ENCODE measurements around the gene FASLG.
"Not testable (repeated sequence)": the region's sequence is repeated elsewhere in the genome, so short reads cannot be mapped to it uniquely, and the experiment has no call there.

FASLG gene

GRCh38 chr1:172658871-172659453, at the start of gene FASLG:
FASLG (plus strand) TSS chr1:172659103; CDS start chr1:172659202, 99 bp downstream.
- DNase-seq: no peak

- no peak for DNase-seq
These were observed 49.4 kb upstream of the FASLG start for GRCh38 chr1:172609528-172609927.

- DNase-seq: no peak
These were observed 46.4 kb upstream of the FASLG start for GRCh38 chr1:172612478-172612877.

- DNase-seq: no peak
These were observed 45.6 kb upstream of the FASLG start for GRCh38 chr1:172613294-172613693.

- no peak for DNase-seq
These were observed 42.7 kb upstream of the FASLG start for GRCh38 chr1:172616195-172616594.

GRCh38 chr1:172616636-172617035, 42.3 kb upstream of the FASLG start:
- DNase-seq: no peak

- DNase-seq: not testable (repeated sequence)
These were observed 38.3 kb upstream of the FASLG start for GRCh38 chr1:172620603-172621002.

- no peak for DNase-seq
These were observed 36.4 kb upstream of the FASLG start for GRCh38 chr1:172622541-172622940.

GRCh38 chr1:172623748-172624147, 35.2 kb upstream of the FASLG start:
- DNase-seq: no peak

GRCh38 chr1:172626845-172627244, 32.1 kb upstream of the FASLG start:
- DNase-seq: no peak

GRCh38 chr1:172627702-172628101, 31.2 kb upstream of the FASLG start:
- no peak for DNase-seq

- no peak for DNase-seq
These were observed 30.5 kb upstream of the FASLG start for GRCh38 chr1:172628401-172628800.

GRCh38 chr1:172629170-172629569, 29.7 kb upstream of the FASLG start:
- no peak for DNase-seq

- no peak for DNase-seq
These were observed 29.3 kb upstream of the FASLG start for GRCh38 chr1:172629638-172630037.

GRCh38 chr1:172630056-172630818, 28.7 kb upstream of the FASLG start:
- DNase-seq: no peak

GRCh38 chr1:172630868-172631267, 28.0 kb upstream of the FASLG start:
- no peak for DNase-seq

- peak; percentile 36 for DNase-seq
These were observed 21.4 kb upstream of the FASLG start for GRCh38 chr1:172637522-172637921.

GRCh38 chr1:172638249-172638648, 20.7 kb upstream of the FASLG start:
- no peak for DNase-seq

GRCh38 chr1:172638885-172639831, 19.7 kb upstream of the FASLG start:
- no peak for DNase-seq

- no peak for DNase-seq
These were observed 18.8 kb upstream of the FASLG start for GRCh38 chr1:172640111-172640510.

- no peak for DNase-seq
These were observed 17.4 kb upstream of the FASLG start for GRCh38 chr1:172641492-172641891.

GRCh38 chr1:172642970-172643369, 15.9 kb upstream of the FASLG start:
- DNase-seq: no peak

GRCh38 chr1:172646653-172647052, 12.2 kb upstream of the FASLG start:
- no peak for DNase-seq

Data from suppressor macrophage treated with lipopolysaccharide for 4 hours (primary cell).